GM12878 (cell line): ENCODE results near the gene PAM. TPM values are rescaled to one million over a fixed set of nuclear protein-coding genes. Genes with fewer than 3 reads are reported as not detected.

Experiments
- ATAC-seq: fragments of 200-7000 bp; cut with Tn5 transposase; 3 replicates; pipeline ENCODE4 v1.9.1; 2020; ENCODE audit warnings: mild to moderate bottlenecking, moderate library complexity
- BruUV-seq: library from RNA; stranded (reverse); fragments of 400-500 nt; replicated peaks from 2 replicates; lab custom pipeline; 2021; lab: Mats Ljungman, UMichigan
- CTCF ChIA-PET: fragments of 300-600 bp; sonication (Branson Sonifier 250); formaldehyde crosslinking; extraction: SDS; loops from one replicate; lab custom pipeline; 2021; ENCODE audit warnings: inconsistent platforms; lab: Yijun Ruan, JAX
- POLR2A ChIA-PET: fragments of 350-600 bp; formaldehyde crosslinking; extraction: SDS; loops from one replicate; lab custom pipeline; 2021; ENCODE audit warnings: inconsistent platforms; lab: Charles Lee
- RAD21 ChIA-PET: fragments of 300-600 bp; sonication (Branson Sonifier 250); formaldehyde crosslinking; loops from one replicate; lab custom pipeline; 2023; ENCODE audit warnings: antibody characterized with exemption; ENCODE audit not compliant: unreplicated experiment; lab: Charles Lee
- SMC1A ChIA-PET: fragments of 300-600 bp; sonication (Branson Sonifier 250); formaldehyde crosslinking; loops from one replicate; lab custom pipeline; 2023; ENCODE audit not compliant: unreplicated experiment, uncharacterized antibody; lab: Charles Lee
- DNase-seq: peaks from one replicate; pipeline ENCODE4 v3.0.0-alpha.2; 2011; ENCODE audit warnings: low read depth, low spot score
- FAIRE-seq: peaks from 3 replicates; lab custom pipeline; 2011; peaks lifted over from hg19 to GRCh38; lab: Jason Lieb, UNC
- H2AFZ ChIP-seq: 2 replicates; pipeline ENCODE4 v1.6.0; 2011; ENCODE audit warnings: low read depth, low read length, control low read depth; ENCODE audit not compliant: control insufficient read depth
- H3K27ac ChIP-seq: 2 replicates; pipeline ENCODE4 v1.5.1; 2011; ENCODE audit warnings: control low read depth; ENCODE audit not compliant: control insufficient read depth, insufficient read depth
- H3K27me3 ChIP-seq, 2 experiments: replicated peaks in 1 of 2; 2 replicates each; pipeline versions ENCODE4 v1.6.0 to v1.6.1; 2011; ENCODE audit warnings: low read length in 1 of 2; ENCODE audit not compliant: control insufficient read depth in 2 of 2, insufficient read depth in 2 of 2
- H3K36me3 ChIP-seq, 2 experiments: 2 replicates each; pipeline ENCODE4 v1.5.1; 2011; ENCODE audit warnings: low read length in 1 of 2; ENCODE audit not compliant: control insufficient read depth in 2 of 2, insufficient read depth in 2 of 2
- H3K4me1 ChIP-seq: 2 replicates; pipeline ENCODE4 v1.6.1; 2011; ENCODE audit warnings: mild to moderate bottlenecking, low read length, moderate library complexity, mixed read lengths; ENCODE audit not compliant: control insufficient read depth, insufficient read depth
- H3K4me2 ChIP-seq: 2 replicates; pipeline ENCODE4 v1.6.0; 2011; ENCODE audit warnings: control low read depth; ENCODE audit not compliant: control insufficient read depth, insufficient read depth
- H3K4me3 ChIP-seq: fragments of 200-600 bp; sonication (generic); 2 replicates; pipeline ENCODE4 v1.5.1; 2016
- H3K79me2 ChIP-seq: 2 replicates; pipeline ENCODE4 v1.6.0; 2011; ENCODE audit warnings: low read length; ENCODE audit not compliant: control insufficient read depth, insufficient read depth
- H3K9ac ChIP-seq: 2 replicates; pipeline ENCODE4 v1.8.0; 2011; ENCODE audit warnings: low read length, control low read depth, mixed read lengths; ENCODE audit not compliant: control insufficient read depth, insufficient read depth
- H3K9me3 ChIP-seq: replicated peaks from 3 replicates; pipeline ENCODE4 v1.5.1; 2011; ENCODE audit warnings: mild to moderate bottlenecking, low read length; ENCODE audit not compliant: control insufficient read depth, insufficient read depth
- H4K20me1 ChIP-seq: 2 replicates; pipeline ENCODE4 v1.6.0; 2011; ENCODE audit not compliant: control insufficient read depth, insufficient read depth
- E4F1 ChIP-seq: fragments of 450-650 bp; IDR thresholded peaks from 2 replicates; pipeline ENCODE4 v1.6.1; 2018; ENCODE audit warnings: borderline replicate concordance, mild to moderate bottlenecking; ENCODE audit not compliant: partially characterized antibody
- EGR1 ChIP-seq, 2 experiments: IDR thresholded peaks; 1 replicate in 1 of 2; 2 replicates in 1 of 2; pipeline ENCODE4 v1.6.1; 2011 to 2012; ENCODE audit warnings: low read depth in 2 of 2, low read length in 2 of 2, borderline replicate concordance in 1 of 2, mild to moderate bottlenecking in 1 of 2, moderate library complexity in 1 of 2
- HDAC6 ChIP-seq: fragments of 200-600 bp; sonication (generic); IDR thresholded peaks from one replicate; pipeline ENCODE4 v1.8.0; 2017; ENCODE audit warnings: antibody characterized with exemption; ENCODE audit not compliant: unreplicated experiment
- IKZF1 ChIP-seq: fragments of 450-650 bp; conservative IDR thresholded peaks from 2 replicates; pipeline ENCODE4 v1.6.1; 2017; ENCODE audit warnings: antibody characterized with exemption, mild to moderate bottlenecking
- IRF5 ChIP-seq: fragments of 450-650 bp; IDR thresholded peaks from 2 replicates; pipeline ENCODE4 v1.6.1; 2017; ENCODE audit warnings: borderline replicate concordance
- MEF2A ChIP-seq: IDR thresholded peaks from 2 replicates; pipeline ENCODE4 v1.6.1; 2011; ENCODE audit warnings: low read depth, mild to moderate bottlenecking, low read length, moderate library complexity; ENCODE audit not compliant: insufficient read depth
- MEF2B ChIP-seq: fragments of 450-650 bp; IDR thresholded peaks from 2 replicates; pipeline ENCODE4 v1.6.1; 2018; ENCODE audit warnings: mild to moderate bottlenecking, moderate library complexity; ENCODE audit not compliant: partially characterized antibody, poor library complexity, severe bottlenecking
- MTA3 ChIP-seq: IDR thresholded peaks from 2 replicates; pipeline ENCODE4 v1.6.1; 2012; ENCODE audit warnings: low read length, inconsistent platforms, borderline replicate concordance
- MXI1 ChIP-seq: fragments of 150-350 bp; IDR thresholded peaks from 2 replicates; pipeline ENCODE4 v1.6.1; 2011; ENCODE audit warnings: low read depth, mild to moderate bottlenecking, inconsistent platforms, low read length, improper control_type of control experiment
- NFIC ChIP-seq: IDR thresholded peaks from 2 replicates; pipeline ENCODE4 v1.6.1; 2012; ENCODE audit warnings: low read depth, mild to moderate bottlenecking, inconsistent platforms, low read length, moderate library complexity
- PML ChIP-seq: IDR thresholded peaks from 2 replicates; pipeline ENCODE4 v1.6.1; 2012; ENCODE audit warnings: low read length, inconsistent platforms
- POLR2AphosphoS5 ChIP-seq: IDR thresholded peaks from 2 replicates; pipeline ENCODE4 v1.6.1; 2011; ENCODE audit warnings: mild to moderate bottlenecking, low read length, inconsistent platforms
- RAD21 ChIP-seq: IDR thresholded peaks from 2 replicates; pipeline ENCODE4 v1.6.1; 2011; ENCODE audit warnings: mild to moderate bottlenecking, low read depth, low read length, moderate library complexity; ENCODE audit not compliant: insufficient read depth
- RUNX3 ChIP-seq: IDR thresholded peaks from 2 replicates; pipeline ENCODE4 v1.6.1; 2012; ENCODE audit warnings: low read length, inconsistent platforms
- SPI1 ChIP-seq: IDR thresholded peaks from 2 replicates; pipeline ENCODE4 v1.6.1; 2011; ENCODE audit warnings: low read depth, mild to moderate bottlenecking, low read length, moderate library complexity, borderline replicate concordance; ENCODE audit not compliant: insufficient read depth
- TAF1 ChIP-seq: IDR thresholded peaks from 2 replicates; pipeline ENCODE4 v1.6.1; 2011; ENCODE audit warnings: mild to moderate bottlenecking, low read depth, low read length, borderline replicate concordance
- ZBED1 ChIP-seq: IDR thresholded peaks from 2 replicates; pipeline ENCODE4 v1.6.1; 2016; ENCODE audit warnings: borderline replicate concordance
- ZNF217 ChIP-seq: fragments of 450-650 bp; IDR thresholded peaks from 2 replicates; pipeline ENCODE4 v1.6.1; 2017; ENCODE audit warnings: antibody characterized with exemption, mild to moderate bottlenecking
- ZNF24 ChIP-seq: fragments of 450-650 bp; IDR thresholded peaks from 2 replicates; pipeline ENCODE4 v1.6.1; 2017; ENCODE audit warnings: antibody characterized with exemption, mild to moderate bottlenecking
- ZNF384 ChIP-seq: IDR thresholded peaks from 2 replicates; pipeline ENCODE4 v1.6.1; 2012; ENCODE audit warnings: low read depth, mild to moderate bottlenecking, low read length, improper control_type of control experiment, borderline replicate concordance
- WGBS: methylation state at CpG from one replicate; pipeline ENCODE4 v1.1.6; 2016; ENCODE audit warnings: low lambda C conversion rate; ENCODE audit not compliant: insufficient replicate concordance, insufficient coverage; ENCODE audit errors: missing lambda C conversion rate; 5-methylcytosine and 5-hydroxymethylcytosine counted together
- in situ Hi-C: fragments of 300-500 bp; cut with MboI; formaldehyde crosslinking; loops from 9 replicates; pipeline ENCODE4 v1.14.3; 2018; ENCODE audit warnings: mixed read lengths
- intact Hi-C: fragments of 100-400 bp; cut with micrococcal nuclease; formaldehyde crosslinking; loops from one replicate; pipeline ENCODE4 v1.14.2; 2022; ENCODE audit not compliant: unreplicated experiment
- polyA plus RNA-seq, 11 experiments: library from polyadenylated mRNA; depleted of rRNA in 4 of 11; unstranded in 6 of 11; stranded (reverse) in 5 of 11; fragments of >200 nt; fragmentation: Nextera tagmentation in 4 of 11; fragmentation: Illumina TruSeq in 1 of 11; extraction: Ambion mirVana in 4 of 11; extraction: Trizol in 1 of 11; gene quantifications; 1 replicate in 1 of 11; 2 replicates in 10 of 11; pipeline versions ENCODE4 v1.2.1 to v1.2.3, GENCODE V29; 2011 to 2016; ENCODE audit warnings: inconsistent platforms in 2 of 11, missing spikeins in 2 of 11, low read depth in 1 of 11
- total RNA-seq, 4 experiments: library from RNA; depleted of rRNA in 3 of 4; stranded (reverse); fragments of >200 nt in 3 of 4; fragmentation: Illumina TruSeq in 1 of 4; extraction: Trizol in 1 of 4; gene quantifications; 2 replicates each; pipeline versions ENCODE4 v1.2.1 to v1.2.3, GENCODE V29; 2013 to 2021

PAM gene
- total and polyA plus RNA-seq, 10 of the 15 experiments (the other 5 are each of a cell fraction or from before 2014, with no cell fraction given) = 5.5 to 72.5 (median 15.4) TPM

DNA sequence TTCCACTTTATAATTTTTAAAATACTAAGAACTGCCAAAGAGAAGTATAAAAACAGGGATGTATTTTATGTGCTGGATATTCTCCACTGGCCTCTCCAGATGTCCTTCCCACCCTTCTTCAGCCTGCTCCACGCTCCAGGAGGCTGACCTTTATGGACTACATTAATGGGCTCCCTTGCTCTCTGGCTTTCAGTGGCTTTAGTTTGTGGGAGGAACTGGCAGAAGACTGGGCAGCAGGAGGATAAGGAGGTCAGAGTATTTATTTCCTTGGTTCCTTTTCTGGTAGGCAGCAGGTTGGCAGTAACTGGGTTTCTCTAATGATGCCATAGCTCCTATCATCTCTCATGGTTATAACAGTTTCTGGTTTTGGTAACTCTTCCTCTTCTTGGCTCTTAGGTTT lies 133.9 kb downstream of the PAM start:
- TF ChIP-seq ZBED1 (no peak), POLR2AphosphoS5 (no peak), IKZF1 (no peak), TAF1 (no peak), ZNF24 (no peak), ZNF217 (no peak), MEF2B (no peak), MEF2A (no peak), EGR1 (IDR thresholded peaks at IDR 0.05; ENCODE audit: borderline replicate concordance in 1 of 2, low read depth in 2 of 2, low read length in 2 of 2) (no peak), MXI1 (no peak), MTA3 (no peak), RAD21 (no peak), SPI1 (no peak), ZNF384 (no peak), NFIC (no peak), IRF5 (no peak), RUNX3 (no peak), E4F1 (no peak), HDAC6 (no peak), PML (no peak)
- DNase-seq = no peak

More for the DNA sequence above, 133.9 kb downstream of the PAM start:
- BruUV-seq = no TSS peak
- SMC1A ChIA-PET = no interaction called here
- CTCF ChIA-PET = no interaction called here
- H3K9ac ChIP-seq = no peak overlapping the region
- POLR2A ChIA-PET = no interaction called here
- no peak overlapping the region for H3K4me2 ChIP-seq
- WGBS = 94% methylated on average over 1 of the region's 1 CpG
- no peaks in the 10 kb centered on the region for H4K20me1 ChIP-seq
- no peaks in the 10 kb centered on the region for H3K27me3 ChIP-seq
- H3K27ac ChIP-seq = no peak overlapping the region
- in situ Hi-C loops (no loop called here), intact Hi-C loops (no loop called here)
- RAD21 ChIA-PET = no interaction called here
- ATAC-seq = no peak
- H3K36me3 ChIP-seq = no peaks in the 10 kb centered on the region
- H3K9me3 ChIP-seq = no peaks in the 10 kb centered on the region
- no peak overlapping the region for H2AFZ ChIP-seq
- no peak overlapping the region for H3K4me3 ChIP-seq
- no peaks in the 10 kb centered on the region for H3K79me2 ChIP-seq
- FAIRE-seq = no peak
- H3K4me1 ChIP-seq = no peaks in the 10 kb centered on the region
